ENCODE data around the gene KCNJ5.

Gene KCNJ5

GRCh38 chr11:128890543-128891368 lies at the start of gene KCNJ5:
TSS of gene KCNJ5 (plus strand) at chr11:128891356. CDS start at chr11:128911274, 19,918 bp downstream.
- no peak for DNase-seq

- no peak for DNase-seq
Measured at GRCh38 chr11:128841461-128842072, 49.6 kb upstream of the KCNJ5 start.

DNA sequence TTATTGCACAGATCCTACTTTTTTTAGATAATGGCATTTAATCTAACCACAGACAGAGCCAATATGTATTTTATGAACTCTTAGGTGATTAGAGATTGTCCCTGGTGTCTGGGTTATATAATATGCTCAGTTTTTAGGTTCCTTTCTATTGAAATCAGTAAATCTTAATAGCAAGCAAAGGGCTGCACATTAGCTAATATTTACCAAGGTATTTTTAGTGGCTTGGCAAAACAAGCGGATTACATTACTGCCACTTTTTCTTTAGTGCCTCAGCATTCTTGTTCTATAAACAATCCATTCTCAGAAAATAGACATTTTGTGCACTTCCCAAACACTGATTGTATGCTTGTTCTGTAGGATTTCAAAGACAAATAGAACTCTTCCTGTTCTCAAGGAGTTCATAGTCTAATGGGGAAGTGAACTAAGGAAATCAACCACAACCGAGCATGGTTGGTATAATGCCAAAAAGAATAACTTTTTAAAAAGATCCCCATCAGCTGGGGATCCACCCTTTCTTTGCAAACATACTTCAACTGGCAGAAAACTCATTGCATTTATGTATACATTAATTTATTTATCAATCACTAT lies 47.9 kb upstream of the KCNJ5 start:
- DNase-seq: no peak

DNA sequence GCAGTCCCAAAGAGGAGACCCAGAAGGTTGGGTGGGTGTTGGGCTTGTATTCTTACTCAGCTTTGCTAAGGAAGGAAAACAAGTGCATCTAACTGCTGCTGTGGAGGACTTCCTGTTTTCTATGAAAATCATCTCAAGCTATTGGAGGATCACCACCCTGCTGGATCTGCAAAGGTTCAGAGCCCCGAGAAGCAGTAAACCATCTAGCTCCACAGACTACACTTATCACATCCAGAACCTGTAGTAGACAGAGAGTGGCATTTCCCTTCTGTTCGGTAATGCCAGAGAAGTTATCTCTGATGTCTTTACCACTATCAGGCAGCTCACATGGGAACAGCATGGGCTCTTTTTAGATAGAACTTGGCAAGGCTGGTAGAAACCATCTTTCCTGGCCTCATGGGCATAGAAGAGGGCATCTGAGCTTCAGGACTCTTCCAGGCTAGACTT lies 45.8 kb upstream of the KCNJ5 start:
- no peak for DNase-seq

DNA sequence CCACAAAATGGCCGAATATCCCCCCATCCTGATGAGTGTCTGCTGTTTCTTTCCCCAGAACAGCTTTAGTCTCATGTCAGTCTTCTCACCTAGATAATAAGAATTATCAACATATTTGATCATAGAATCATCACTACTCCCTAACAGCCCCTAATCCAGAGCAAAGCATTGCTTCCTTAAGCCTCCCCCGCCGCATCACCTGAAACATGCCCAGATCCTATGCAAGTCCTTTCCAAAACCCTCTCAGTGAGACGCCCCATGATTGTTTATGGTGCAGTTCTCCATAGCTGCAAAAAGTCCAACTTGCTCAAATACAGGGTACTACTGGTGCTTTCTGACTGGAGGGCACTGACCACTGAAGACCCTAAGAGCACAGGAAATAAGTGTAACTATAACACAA lies 44.2 kb upstream of the KCNJ5 start:
- DNase-seq: no peak

GRCh38 chr11:128848815-128849455 lies 42.2 kb upstream of the KCNJ5 start:
- DNase-seq: peak; percentile 66

DNA sequence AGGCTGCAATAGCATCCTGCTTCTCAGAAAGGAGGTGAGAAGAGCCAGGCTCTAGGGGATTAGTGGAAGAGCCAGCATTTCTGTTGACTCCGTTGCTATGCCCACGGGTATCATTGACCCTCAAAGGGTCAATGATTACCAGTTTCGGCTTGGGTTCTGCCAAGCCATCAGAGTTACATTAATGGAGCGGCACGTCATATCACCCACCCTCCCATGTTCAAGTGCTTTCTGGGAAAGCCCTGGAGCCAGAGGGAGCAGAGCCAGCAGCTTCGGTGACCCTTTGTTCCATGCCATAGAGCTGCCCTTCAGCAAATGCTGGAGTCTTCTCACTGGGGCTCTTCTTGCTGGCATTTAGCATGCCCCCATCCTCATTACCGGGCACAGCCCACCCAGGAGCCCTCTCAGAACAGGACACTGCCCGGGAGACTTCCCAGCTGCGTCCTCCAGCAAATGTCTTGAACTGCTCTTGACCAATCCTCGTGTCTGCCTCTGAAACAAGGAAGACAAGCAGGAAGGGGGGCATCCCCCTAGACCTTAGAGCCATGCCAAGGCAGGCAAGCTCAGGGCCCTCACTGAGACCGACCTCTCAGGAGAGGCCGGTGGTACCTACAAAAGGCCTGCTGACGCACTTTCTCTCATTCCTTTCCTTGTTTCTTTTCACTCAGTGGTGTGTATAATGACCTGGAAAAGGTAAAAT lies 38.7 kb upstream of the KCNJ5 start:
- DNase-seq: no peak

GRCh38 chr11:128853559-128853958 lies 37.6 kb upstream of the KCNJ5 start:
- DNase-seq: no peak

DNA sequence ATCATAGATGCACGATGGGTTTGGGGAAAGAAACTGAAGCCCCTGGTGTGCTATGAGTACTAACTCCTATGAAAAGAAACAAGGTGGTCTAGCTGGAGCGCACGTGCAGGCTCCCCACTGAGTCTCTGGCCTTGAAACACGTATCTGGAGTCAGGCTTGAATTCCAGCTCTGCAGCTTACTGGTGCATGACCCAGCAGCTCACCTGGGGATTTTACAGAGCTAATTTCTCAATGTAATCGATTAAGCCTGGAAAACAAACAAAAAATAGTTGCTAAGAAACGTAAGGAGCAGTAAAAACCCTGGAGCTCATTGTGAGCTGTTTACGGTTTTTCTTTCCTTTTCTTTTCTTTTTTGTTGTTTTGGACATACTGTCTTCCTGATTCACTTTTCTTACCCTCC lies 36.3 kb upstream of the KCNJ5 start:
- DNase-seq: no peak

DNA sequence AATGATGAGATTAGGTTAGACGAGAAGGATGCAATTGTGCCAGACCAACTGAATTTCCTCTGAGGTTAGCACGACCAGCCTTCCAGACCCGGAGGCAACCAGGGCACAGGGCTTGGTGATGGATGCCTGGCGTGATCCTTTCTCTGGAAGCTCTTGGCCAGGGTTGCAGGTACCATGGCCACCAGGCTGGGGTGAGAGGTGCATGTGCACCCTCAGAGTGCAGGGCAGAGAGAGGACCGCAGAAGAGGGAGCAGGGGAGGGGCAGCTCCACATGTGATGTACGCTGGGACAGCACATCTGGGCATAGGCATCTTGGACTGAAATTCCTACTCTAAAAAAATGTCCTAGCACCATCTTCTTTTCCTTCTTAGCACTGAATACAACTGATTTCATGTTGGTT lies 34.9 kb upstream of the KCNJ5 start:
- DNase-seq: no peak

DNA sequence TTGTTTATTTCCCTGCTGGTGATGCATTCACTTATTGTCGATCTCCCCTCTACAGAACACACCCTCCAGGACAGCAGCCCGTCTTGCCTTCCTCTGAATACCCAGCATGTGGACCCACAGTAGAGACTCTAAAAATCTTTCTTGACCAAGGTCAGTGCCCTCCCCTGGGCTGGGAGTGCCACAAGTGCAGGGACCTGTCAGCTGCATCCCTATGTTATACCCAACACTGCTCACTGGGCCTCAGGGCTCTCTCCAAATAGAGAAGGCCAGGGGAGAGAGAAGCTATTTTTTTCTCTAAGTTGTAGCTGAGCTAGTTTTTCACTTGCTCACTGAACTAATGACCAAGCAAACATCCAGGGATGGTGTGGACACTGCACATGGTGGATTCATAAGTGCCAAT lies 33.8 kb upstream of the KCNJ5 start:
- no peak for DNase-seq

DNA sequence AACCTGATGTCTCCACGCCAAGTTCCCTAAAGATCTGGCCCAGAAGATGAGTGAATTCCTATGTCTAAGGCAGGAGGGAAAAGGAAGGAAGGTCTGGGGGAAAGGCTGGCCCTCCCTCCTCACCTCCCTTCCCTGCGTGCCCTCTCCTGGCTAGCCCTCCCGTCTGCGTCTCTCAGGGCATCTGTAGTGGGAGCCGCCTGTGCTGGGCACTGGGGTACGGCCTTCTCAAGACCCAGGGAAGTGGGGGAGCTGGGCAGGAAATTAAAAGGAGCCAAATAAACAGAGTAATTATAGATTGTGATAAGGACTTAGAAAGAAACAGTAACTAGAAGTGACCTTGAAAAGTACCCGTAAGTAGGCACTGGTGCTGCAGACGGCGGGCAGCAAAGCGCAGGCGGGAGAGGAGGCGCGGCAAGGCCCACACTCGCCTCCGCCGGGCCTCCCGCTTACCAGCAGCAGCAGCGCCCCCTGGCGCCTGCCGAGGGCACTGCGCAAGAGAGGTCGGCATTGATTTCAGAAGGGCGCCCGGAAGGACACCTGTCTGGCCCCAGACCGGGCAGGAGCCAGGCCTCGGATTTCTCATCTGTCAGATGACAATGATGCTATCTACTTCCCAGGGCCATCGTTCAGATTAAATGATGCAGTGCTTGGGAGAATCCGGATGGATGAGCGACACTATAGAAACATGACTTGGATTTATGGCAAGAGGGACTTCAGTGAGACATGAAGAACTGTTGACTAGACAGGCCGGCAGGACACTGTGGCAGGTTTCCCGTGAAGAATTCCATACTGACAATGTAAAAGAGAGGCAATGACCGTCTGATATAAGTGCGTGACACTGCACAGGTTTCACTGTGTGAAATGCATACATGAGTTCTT lies 31.4 kb upstream of the KCNJ5 start:
- DNase-seq: peak; percentile 86

DNA sequence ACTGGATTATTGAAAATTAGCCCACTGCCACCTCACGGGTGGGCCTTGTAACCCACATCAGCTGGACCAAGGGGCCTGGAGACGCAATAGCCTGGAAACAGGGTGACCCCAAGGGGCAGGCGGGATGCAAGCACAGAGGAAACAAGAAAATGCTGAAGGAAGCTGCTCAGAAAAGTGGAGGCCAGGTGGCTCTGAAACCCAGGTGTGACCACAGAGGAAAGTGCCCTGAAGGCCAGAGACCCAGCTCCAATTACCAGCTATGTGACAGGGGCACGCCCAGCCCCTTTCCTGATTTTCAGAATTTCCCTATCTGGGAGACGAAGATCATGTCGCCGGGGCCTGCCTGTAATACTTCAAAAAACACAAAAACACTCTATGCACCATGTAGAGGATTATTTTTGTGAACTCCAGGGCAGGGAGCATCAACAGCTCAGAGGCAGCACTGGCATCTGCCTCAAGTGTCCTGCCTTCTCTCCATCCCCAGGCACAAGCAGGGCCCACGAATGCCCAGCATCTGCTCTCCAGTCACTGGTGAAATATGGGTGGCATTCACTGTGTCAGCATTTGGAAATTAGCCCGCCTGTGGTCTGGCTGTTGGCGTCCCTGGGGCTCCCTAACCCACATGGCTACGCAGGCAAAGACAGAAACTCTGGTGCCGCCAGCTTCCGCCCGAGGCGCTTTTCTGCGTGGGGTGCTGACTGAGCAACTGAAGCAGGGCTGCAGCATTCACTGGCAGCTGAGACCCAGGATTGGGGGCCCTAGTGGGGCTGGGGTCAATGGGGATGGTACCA lies 30.4 kb upstream of the KCNJ5 start:
- DNase-seq: no peak

DNA sequence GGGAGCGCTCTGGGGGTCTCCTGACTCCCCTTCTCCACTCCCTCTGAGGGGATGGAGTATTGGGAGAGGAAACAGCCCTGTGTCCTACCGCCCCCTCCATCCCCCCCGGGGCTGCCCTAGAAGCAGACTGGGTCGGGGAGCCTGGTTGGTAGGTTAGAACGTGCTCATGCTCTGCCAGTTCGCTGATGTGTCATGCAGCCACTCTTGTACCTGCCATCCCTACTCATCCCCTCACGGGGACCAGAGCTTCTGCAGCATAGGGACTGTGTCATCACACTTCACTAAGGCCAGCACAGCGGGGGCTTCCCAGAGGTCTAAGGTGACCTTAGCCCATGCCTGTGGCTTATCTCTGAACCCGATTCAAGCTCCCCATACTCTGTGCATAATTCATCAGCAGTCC lies 28.8 kb upstream of the KCNJ5 start:
- DNase-seq: no peak

GRCh38 chr11:128862908-128863660 lies 28.1 kb upstream of the KCNJ5 start:
- no peak for DNase-seq

GRCh38 chr11:128865490-128865889 lies 25.7 kb upstream of the KCNJ5 start:
- no peak for DNase-seq

DNA sequence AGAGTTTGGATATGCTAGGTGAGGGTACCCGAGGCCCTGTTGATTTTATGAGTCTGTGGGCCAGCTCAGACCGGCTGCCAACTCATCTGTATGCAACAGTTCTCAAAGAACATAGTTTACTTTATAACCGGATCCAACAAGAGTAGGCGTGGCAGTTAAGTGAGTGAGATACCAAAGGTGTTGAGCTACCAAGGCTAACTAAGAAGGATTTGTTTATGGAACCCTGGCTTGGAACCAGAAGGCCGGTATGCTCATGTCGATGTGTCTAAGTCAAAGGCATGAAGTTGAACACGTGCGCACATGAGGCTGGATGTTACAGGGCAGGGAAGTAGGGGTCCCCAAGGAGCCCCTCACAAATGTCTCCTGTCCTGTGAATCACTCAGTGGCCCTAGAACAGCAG lies 23.9 kb upstream of the KCNJ5 start, which contains the start of gene KCNJ1:
KCNJ1 (minus strand) TSS at position 20 of the 400 bp plus-strand sequence. CDS start 27,053 bp downstream, outside the sequence.
- DNase-seq: no peak

- DNase-seq: no peak
Measured at GRCh38 chr11:128868841-128869671, 22.1 kb upstream of the KCNJ5 start.

DNA sequence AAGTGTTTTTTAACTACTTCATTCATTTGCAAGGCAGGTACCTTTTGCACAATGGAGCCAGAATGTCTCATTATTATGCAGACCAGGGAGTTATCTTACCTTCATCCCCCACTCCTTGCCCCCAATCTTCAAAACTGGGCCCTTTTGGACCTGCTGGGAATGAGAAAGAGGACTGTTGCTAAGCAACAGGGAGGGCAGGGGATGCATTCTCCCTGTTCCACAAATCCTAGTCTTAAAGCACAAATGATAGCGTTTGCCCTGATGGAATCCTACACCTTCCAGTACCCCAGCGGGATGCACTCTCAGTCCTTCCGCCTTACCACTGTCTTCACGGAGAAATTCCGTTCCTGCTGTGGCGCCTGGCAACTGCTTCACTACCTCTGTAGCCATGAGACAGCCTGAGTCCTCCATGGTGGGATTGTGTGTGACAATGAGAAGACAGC lies 20.0 kb upstream of the KCNJ5 start:
- DNase-seq: no peak
